Measurements from ENCODE around the gene NCBP1.
"Not testable (repeated sequence)": the region's sequence is repeated elsewhere in the genome, so short reads cannot be mapped to it uniquely, and the experiment has no call there.

Gene NCBP1

DNA sequence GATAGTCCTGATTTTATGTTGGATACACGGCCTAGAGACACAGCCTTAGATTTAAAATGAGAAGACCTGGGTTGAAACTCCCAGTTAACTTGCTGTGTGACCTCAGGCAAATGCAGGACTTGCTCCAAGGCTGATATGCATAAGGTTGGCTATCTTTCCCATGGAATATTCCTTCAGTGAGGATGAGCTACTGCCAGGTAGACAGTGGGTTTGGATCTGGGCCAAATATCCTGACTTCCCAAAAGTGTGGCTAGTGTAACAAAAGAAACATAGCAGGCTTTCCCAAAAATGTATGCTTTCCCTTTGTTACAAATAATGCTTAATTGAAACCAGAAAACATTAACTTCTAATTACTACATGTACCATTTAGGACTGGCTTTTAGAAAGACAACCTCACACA is 64.2 kb downstream of the NCBP1 start:
- 0 out of 3 replicates have a peak, but pooled peaks have one; percentile 4 for ATAC-seq
- TF ChIP-seq, protein P1, sequence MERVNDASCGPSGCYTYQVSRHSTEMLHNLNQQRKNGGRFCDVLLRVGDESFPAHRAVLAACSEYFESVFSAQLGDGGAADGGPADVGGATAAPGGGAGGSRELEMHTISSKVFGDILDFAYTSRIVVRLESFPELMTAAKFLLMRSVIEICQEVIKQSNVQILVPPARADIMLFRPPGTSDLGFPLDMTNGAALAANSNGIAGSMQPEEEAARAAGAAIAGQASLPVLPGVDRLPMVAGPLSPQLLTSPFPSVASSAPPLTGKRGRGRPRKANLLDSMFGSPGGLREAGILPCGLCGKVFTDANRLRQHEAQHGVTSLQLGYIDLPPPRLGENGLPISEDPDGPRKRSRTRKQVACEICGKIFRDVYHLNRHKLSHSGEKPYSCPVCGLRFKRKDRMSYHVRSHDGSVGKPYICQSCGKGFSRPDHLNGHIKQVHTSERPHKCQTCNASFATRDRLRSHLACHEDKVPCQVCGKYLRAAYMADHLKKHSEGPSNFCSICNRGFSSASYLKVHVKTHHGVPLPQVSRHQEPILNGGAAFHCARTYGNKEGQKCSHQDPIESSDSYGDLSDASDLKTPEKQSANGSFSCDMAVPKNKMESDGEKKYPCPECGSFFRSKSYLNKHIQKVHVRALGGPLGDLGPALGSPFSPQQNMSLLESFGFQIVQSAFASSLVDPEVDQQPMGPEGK (CRISPR knock-in tag; IDR thresholded peaks at IDR 0.05; ENCODE audit: borderline replicate concordance), result no peak
- TF ChIP-seq GLIS3 (CRISPR knock-in tag; IDR thresholded peaks at IDR 0.05), result no peak
- no peak for TF ChIP-seq ESRRG (CRISPR knock-in tag; IDR thresholded peaks at IDR 0.05)
- no peak for TF ChIP-seq OSR1 (CRISPR knock-in tag; IDR thresholded peaks at IDR 0.05)
- TF ChIP-seq ZNF565 (CRISPR knock-in tag; conservative IDR thresholded peaks at IDR 0.05; ENCODE audit: low read depth), result no peak
- no peak for TF ChIP-seq SNAI2 (CRISPR knock-in tag; IDR thresholded peaks at IDR 0.05)
- TF ChIP-seq ZFP3 (CRISPR knock-in tag; IDR thresholded peaks at IDR 0.05), result no peak
- TF ChIP-seq, protein P2, sequence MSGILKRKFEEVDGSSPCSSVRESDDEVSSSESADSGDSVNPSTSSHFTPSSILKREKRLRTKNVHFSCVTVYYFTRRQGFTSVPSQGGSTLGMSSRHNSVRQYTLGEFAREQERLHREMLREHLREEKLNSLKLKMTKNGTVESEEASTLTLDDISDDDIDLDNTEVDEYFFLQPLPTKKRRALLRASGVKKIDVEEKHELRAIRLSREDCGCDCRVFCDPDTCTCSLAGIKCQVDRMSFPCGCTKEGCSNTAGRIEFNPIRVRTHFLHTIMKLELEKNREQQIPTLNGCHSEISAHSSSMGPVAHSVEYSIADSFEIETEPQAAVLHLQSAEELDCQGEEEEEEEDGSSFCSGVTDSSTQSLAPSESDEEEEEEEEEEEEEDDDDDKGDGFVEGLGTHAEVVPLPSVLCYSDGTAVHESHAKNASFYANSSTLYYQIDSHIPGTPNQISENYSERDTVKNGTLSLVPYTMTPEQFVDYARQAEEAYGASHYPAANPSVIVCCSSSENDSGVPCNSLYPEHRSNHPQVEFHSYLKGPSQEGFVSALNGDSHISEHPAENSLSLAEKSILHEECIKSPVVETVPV (CRISPR knock-in tag; IDR thresholded peaks at IDR 0.05), result no peak
- no peak for TF ChIP-seq BACH2 (CRISPR knock-in tag; IDR thresholded peaks at IDR 0.05; ENCODE audit: borderline replicate concordance)
- TF ChIP-seq ZFP30 (CRISPR knock-in tag; IDR thresholded peaks at IDR 0.05), result no peak
- TF ChIP-seq TOX (CRISPR knock-in tag; IDR thresholded peaks at IDR 0.05; ENCODE audit: borderline replicate concordance), result no peak
- TF ChIP-seq ZC3H10 (CRISPR knock-in tag; IDR thresholded peaks at IDR 0.05), result no peak
- TF ChIP-seq, protein P3, sequence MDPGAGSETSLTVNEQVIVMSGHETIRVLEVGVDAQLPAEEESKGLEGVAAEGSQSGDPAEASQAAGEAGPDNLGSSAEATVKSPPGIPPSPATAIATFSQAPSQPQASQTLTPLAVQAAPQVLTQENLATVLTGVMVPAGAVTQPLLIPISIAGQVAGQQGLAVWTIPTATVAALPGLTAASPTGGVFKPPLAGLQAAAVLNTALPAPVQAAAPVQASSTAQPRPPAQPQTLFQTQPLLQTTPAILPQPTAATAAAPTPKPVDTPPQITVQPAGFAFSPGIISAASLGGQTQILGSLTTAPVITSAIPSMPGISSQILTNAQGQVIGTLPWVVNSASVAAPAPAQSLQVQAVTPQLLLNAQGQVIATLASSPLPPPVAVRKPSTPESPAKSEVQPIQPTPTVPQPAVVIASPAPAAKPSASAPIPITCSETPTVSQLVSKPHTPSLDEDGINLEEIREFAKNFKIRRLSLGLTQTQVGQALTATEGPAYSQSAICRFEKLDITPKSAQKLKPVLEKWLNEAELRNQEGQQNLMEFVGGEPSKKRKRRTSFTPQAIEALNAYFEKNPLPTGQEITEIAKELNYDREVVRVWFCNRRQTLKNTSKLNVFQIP (CRISPR knock-in tag; IDR thresholded peaks at IDR 0.05; ENCODE audit: borderline replicate concordance, low read depth), result no peak

DNA sequence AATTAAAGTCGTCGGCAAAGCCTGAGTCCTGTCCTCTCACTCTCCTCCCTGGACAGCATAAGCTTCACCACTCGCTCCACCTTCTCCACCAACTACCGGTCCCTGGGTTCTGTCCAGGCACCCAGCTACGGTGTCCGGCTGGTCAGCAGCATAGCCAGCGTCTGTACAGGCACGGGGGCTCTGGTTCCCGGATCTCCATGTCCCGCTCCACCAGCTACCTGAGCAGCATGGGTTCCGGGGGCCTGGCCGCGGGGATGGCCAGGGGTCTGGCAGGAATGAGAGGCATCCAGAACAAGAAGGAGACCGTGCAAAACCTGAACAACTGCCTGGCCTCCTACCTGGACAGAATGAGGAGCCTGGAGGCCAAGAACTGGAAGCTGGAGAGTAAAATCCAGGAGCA is 65.2 kb downstream of the NCBP1 start:
- TF ChIP-seq ARNTL (CRISPR knock-in tag; IDR thresholded peaks at IDR 0.05; ENCODE audit: borderline replicate concordance, low read depth) (no peak), ESRRG (CRISPR knock-in tag; IDR thresholded peaks at IDR 0.05) (no peak), BACH2 (CRISPR knock-in tag; IDR thresholded peaks at IDR 0.05; ENCODE audit: borderline replicate concordance) (no peak), ZNF565 (CRISPR knock-in tag; conservative IDR thresholded peaks at IDR 0.05; ENCODE audit: low read depth) (no peak), OSR1 (CRISPR knock-in tag; IDR thresholded peaks at IDR 0.05) (no peak), SNAI2 (CRISPR knock-in tag; IDR thresholded peaks at IDR 0.05) (no peak), ISL1 (CRISPR knock-in tag; IDR thresholded peaks at IDR 0.05) (no peak), ZFP30 (CRISPR knock-in tag; IDR thresholded peaks at IDR 0.05) (no peak), ZC3H10 (CRISPR knock-in tag; IDR thresholded peaks at IDR 0.05) (no peak), ZNF70 (CRISPR knock-in tag; IDR thresholded peaks at IDR 0.05) (no peak), ZNF8 (CRISPR knock-in tag; IDR thresholded peaks at IDR 0.05) (no peak), GLIS3 (CRISPR knock-in tag; IDR thresholded peaks at IDR 0.05) (no peak), TCF4 (CRISPR knock-in tag; IDR thresholded peaks at IDR 0.05; ENCODE audit: borderline replicate concordance) (no peak)
- TF ChIP-seq, protein P2 (CRISPR knock-in tag; IDR thresholded peaks at IDR 0.05), result no peak
- TF ChIP-seq, protein P1 (CRISPR knock-in tag; IDR thresholded peaks at IDR 0.05; ENCODE audit: borderline replicate concordance), result no peak
- TF ChIP-seq, protein P4, sequence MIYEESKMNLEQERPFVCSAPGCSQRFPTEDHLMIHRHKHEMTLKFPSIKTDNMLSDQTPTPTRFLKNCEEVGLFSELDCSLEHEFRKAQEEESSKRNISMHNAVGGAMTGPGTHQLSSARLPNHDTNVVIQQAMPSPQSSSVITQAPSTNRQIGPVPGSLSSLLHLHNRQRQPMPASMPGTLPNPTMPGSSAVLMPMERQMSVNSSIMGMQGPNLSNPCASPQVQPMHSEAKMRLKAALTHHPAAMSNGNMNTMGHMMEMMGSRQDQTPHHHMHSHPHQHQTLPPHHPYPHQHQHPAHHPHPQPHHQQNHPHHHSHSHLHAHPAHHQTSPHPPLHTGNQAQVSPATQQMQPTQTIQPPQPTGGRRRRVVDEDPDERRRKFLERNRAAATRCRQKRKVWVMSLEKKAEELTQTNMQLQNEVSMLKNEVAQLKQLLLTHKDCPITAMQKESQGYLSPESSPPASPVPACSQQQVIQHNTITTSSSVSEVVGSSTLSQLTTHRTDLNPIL (CRISPR knock-in tag; IDR thresholded peaks at IDR 0.05; ENCODE audit: low read depth), result no peak
- TF ChIP-seq, protein P5, sequence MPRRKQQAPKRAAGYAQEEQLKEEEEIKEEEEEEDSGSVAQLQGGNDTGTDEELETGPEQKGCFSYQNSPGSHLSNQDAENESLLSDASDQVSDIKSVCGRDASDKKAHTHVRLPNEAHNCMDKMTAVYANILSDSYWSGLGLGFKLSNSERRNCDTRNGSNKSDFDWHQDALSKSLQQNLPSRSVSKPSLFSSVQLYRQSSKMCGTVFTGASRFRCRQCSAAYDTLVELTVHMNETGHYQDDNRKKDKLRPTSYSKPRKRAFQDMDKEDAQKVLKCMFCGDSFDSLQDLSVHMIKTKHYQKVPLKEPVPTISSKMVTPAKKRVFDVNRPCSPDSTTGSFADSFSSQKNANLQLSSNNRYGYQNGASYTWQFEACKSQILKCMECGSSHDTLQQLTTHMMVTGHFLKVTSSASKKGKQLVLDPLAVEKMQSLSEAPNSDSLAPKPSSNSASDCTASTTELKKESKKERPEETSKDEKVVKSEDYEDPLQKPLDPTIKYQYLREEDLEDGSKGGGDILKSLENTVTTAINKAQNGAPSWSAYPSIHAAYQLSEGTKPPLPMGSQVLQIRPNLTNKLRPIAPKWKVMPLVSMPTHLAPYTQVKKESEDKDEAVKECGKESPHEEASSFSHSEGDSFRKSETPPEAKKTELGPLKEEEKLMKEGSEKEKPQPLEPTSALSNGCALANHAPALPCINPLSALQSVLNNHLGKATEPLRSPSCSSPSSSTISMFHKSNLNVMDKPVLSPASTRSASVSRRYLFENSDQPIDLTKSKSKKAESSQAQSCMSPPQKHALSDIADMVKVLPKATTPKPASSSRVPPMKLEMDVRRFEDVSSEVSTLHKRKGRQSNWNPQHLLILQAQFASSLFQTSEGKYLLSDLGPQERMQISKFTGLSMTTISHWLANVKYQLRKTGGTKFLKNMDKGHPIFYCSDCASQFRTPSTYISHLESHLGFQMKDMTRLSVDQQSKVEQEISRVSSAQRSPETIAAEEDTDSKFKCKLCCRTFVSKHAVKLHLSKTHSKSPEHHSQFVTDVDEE (CRISPR knock-in tag; IDR thresholded peaks at IDR 0.05), result no peak
- TF ChIP-seq, protein P3 (CRISPR knock-in tag; IDR thresholded peaks at IDR 0.05; ENCODE audit: borderline replicate concordance, low read depth), result no peak
- ATAC-seq, result no peak

DNA sequence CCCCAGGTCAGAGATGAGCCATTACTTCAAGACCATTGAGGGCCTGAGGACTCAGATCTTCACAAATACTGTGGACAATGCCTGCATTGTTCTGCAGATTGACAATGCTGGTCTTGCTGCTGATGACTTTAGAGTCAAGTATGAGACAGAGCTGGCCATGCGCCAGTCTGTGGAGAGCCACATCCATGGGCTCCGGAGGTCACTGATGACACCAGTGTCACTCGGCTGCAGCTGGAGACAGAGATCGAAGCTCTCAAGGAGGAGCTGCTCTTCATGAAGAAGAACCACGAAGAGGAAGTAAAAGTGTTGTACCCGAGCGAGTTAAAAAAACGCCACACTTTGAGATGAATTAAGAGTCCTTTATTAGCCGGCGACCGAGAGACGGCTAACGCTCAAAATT is 65.7 kb downstream of the NCBP1 start:
- not testable (repeated sequence) for ATAC-seq

DNA sequence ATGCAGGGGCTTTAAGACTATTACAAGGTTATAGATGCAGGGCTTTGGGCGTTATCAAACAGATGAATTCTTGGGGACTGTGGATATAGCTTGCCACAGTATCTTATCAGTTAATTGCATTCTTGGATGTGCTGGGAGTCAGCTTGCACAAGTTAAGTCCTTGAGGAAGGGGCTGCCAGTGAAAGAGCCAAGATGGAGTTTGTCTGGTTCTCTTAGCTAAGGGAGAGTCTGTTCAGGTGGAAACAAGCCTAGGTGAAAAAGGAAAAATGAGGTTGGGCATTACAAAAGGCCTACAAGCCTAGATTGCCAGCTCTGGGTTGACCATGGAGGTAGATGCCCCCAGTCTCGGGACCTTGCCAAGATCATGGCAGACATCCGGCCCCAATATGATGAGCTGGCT is 66.2 kb downstream of the NCBP1 start:
- ATAC-seq, result not testable (repeated sequence)
